Stimulated activated CD4-positive, alpha-beta T cell treated with anti-CD3 and anti-CD28 coated beads, Interleukin-1b, Interleukin-23, amount 100 ng/mL, for 24 hours (primary cell): ENCODE measurements around the gene DHRS7C.

Experiments
- DNase-seq, 4 experiments: peaks; one replicate each; pipeline ENCODE4 v3.0.0-alpha.2; 2020; ENCODE audit warnings: low read depth in 4 of 4, low spot score in 1 of 4

DHRS7C gene

DNA sequence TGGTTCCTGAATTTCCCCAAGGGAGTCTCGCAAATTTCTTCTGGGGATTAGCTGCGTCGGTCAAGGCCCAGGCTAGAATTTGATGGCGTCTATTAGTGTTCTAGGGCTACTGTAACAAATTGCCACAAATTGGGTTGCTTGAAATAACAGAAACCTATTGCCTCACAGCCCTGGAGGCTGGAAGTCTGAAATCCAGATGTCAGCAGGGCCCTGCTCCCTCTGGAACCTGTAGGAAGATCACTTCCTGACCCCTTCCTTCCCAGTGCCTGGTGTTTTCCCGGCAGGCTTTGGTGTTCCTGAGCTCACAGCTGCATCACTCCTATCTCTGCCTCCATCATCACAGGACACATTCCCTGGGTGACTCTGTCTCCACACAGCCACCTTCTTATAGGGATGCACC is 24.4 kb downstream of the DHRS7C start:
- no peak for DNase-seq

DNA sequence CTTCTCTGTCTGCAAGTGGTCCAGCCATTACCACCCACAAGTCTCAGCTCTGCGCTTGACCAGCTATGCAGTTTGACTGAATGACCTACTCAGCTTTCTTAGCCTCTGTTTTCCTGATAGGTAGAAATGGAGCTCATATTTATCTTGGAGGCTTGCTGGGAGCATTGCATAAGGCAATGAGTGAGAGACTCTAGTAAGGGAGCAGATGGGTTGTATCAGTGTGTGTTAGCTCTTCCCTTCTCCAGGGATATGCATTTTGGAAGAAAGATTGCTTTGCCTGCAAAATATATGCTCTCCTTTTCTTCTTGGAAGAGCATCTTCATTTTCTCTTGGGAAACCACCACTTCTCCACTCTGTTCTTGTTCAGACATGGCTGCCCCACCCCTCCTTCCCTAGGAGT is 26.1 kb downstream of the DHRS7C start:
- DNase-seq = no peak

DNA sequence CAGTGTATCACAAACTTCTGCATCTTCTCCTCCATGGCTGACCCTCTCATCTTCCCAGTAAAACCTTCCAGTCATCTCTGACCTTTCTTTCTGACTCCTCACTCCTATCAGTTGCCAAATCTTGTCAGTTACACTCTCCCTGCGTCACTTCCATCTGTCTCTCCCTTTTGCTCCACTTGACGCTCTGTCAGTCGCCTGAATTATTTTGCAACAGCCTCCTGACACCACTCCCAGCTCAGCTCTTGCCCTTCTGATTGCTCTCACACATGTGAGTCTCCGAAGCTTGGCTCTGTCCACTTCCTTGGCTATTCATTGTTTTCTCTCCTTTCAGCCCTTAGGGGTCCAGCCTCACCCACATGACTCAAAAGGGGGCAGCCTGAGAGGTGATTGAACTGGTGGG is 27.7 kb downstream of the DHRS7C start:
- DNase-seq = no peak

DNA sequence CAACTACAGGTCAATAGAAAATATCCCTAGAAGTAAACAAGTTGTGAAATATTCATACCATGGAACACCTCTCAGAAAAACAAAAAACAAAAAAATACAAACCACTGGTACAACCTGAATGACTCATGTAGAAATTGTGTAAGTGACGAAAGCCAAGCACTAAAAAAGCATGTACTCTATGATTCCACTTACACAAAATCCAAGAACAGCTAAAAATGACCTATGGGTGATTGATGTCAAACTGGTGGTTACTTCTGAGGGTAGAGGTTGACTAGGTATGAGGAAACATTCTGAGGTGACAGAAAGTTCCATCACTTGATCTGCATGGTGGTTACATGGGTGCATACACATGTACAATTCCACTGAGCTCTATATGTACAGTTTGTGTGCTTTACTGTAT is 31.1 kb downstream of the DHRS7C start:
- no peak for DNase-seq

DNA sequence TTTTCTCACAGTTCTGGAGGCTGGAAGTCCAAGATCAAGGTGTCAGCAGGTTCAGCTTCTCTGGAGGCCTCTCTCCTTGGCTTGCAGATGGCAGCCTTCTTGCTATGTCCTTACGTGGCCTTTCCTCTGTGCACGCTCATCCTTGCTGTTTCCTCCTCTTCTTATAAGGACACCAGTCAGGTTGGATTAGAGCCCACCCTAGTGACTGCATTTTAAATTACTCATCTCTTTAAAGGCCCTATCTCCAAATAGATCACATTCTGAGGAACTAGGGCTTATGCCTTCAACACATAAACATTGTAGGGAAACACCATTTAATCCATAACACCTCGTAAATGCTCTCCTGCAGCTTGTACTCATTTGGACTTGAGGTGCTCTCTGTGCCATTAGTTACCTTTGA is 36.3 kb downstream of the DHRS7C start:
- DNase-seq = no peak

DNA sequence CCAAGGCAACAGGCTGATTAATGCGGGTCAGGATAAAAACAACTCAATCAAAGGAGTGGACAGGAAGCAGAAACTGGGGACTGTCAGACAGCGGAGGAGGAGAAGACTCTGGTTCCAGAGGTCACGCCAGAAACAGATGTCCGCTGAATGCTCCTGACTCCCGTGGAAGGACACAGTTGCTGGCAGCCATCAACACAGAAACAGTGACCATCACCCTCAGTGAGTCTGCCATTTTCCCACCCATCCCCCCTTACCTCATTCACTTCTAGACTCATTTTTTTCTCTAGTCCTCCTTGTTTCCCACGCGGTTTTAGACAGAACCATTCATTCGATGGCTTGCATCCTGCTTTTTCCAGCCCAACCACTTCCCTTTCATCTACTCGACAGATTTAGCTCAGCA is 40.9 kb downstream of the DHRS7C start:
- no peak for DNase-seq

DNA sequence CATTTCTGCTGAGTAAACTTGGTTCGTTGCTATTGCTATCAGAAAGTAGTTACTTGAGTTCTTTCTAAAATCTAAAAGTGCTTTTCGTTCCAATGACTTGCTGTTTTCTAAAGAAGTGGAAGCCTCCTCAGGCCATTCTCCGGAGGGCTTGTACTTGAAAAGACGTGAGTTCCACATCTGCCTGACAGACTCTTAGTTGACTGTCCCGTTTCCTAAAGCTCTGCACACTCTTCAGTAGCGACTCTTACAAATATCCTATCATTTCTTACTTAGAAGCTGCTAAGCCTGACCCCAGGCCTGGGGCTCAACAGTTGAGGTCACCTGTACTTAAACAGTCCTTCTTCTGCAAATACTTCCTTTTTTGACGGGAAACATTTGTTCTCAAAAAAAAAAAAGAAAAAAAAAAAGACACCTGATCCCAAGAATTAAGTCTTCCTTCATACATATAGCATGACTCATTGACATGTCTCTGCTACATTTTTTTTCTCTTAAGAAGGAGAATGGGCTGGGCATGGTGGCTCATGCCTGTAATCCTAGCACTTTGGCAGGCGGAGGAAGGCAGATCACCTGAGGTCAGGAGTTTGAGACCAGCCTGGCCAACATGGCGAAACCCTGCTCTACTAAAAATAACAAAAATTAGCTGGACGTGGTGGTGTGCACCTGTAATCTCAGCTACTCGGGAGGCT is 61.5 kb downstream of the DHRS7C start:
- no peak for DNase-seq

DNA sequence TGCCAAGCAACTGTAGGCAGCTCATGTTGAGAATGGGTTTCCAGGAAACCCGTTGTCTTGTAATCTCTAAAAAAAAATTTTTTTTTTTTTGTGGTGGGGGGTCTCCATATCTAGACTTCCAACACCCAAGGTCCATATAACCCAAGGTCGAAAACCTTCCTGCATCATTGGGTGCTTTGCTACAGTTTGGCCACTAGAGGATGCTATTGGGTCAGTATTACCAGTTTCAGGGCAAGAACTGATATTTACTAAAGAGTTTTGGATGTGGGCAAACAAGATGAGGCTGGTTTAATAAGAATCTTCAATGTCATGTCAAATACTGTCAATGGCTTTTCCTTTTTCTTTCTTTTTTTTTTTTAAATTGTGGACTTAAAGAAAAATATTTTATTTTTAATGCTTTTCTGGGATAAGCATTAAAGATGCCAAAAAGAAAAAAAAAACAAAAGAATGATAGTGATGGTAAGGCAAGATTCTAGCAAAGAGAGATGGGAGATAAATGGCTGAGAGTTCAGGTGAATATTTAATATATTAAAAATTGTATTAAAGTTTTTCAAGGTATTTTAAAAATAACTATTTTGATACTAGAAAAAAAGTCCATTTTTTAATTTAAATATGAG is 62.2 kb downstream of the DHRS7C start:
- DNase-seq = no peak

DNA sequence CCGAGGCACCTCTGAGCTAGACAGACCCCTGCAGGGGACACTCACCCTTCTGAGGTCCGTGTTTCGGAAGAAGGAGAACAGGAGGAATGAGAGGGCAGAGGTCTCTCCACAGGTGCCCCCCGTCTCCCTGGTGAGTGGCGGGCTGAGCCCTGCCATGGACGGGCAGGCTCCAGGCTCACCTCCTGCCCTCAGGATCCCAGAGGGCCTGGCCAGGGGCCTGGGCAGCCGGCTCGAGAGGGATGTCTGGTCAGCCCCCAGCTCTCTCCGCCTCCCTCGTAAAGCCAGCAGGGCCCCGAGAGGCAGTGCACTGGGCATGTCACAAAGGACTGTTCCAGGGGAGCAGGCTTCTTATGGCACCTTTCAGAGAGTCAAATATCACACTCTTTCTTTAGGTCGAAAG is 62.8 kb downstream of the DHRS7C start:
- no peak for DNase-seq

DNA sequence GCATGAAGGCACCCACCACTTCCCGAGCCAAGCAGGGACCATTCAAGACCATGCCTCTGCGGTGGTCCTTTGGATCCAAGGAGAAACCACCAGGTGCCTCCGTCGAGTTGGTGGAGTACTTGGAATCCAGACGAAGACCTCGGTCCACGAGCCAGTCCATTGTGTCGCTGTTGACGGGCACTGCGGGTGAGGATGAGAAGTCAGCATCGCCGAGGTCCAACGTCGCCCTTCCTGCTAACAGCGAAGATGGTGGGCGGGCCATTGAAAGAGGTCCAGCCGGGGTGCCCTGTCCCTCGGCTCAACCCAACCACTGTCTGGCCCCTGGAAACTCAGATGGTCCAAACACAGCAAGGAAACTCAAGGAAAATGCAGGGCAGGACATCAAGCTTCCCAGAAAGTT is 63.4 kb downstream of the DHRS7C start:
- no peak for DNase-seq

DNA sequence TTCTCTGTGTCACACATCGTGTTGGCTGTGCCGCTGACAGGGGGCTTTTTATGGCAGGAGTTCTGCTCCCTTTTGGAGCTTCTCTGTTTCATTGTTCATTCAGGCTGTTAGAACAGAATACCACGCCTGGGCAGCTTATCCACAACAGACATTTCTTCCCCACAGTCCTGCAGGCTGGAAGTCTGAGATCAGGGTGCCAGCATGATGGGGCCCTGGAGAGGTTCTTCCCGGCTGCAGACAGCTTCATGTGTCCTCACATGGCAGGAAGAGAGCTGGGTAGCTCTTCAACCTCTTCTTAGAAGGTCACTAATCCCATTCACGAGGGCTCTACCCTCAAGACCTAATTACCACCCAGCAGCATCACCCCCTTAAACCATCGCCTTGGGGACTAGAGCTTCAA is 65.1 kb downstream of the DHRS7C start:
- no peak for DNase-seq

DNA sequence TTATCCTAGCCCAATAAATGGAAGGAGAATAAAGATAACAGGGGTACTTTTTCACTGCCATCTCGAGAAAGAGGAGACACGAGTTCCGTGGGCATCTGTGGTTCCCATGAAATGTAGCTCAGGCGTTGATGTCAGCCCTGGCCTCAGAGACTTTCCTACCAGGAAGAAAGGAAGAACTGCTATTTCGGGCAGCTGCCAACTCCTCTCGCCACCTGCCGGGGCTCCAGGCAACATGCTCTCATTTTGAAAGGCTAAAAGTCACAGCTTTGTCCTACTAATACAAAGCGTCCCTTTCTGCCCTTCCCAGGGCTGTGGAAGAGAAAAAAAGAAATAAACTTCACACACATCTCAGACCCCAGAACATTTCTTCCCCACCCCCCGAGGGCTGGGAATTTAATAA is 65.8 kb downstream of the DHRS7C start:
- DNase-seq = no peak
